Glomerular endothelial cell (primary cell): ENCODE measurements around the gene CFAP73. TPM values are rescaled to one million over a fixed set of nuclear protein-coding genes. Genes with fewer than 3 reads are reported as not detected.
"Not testable (repeated sequence)": the region's sequence is repeated elsewhere in the genome, so short reads cannot be mapped to it uniquely, and the experiment has no call there.

ENCODE experiments used
- DNase-seq: peaks from one replicate; pipeline ENCODE4 v3.0.0-alpha.2; 2011; ENCODE audit warnings: low read depth, low spot score; ENCODE audit errors: extremely low read depth
- total RNA-seq: library from RNA; depleted of rRNA; stranded (reverse); fragments of >200 nt; gene quantifications from 2 replicates; pipeline ENCODE4 v1.2.3, GENCODE V29; 2015

CFAP73 gene
- total RNA-seq, 1 donor from 2014 or later = not detected

DNA sequence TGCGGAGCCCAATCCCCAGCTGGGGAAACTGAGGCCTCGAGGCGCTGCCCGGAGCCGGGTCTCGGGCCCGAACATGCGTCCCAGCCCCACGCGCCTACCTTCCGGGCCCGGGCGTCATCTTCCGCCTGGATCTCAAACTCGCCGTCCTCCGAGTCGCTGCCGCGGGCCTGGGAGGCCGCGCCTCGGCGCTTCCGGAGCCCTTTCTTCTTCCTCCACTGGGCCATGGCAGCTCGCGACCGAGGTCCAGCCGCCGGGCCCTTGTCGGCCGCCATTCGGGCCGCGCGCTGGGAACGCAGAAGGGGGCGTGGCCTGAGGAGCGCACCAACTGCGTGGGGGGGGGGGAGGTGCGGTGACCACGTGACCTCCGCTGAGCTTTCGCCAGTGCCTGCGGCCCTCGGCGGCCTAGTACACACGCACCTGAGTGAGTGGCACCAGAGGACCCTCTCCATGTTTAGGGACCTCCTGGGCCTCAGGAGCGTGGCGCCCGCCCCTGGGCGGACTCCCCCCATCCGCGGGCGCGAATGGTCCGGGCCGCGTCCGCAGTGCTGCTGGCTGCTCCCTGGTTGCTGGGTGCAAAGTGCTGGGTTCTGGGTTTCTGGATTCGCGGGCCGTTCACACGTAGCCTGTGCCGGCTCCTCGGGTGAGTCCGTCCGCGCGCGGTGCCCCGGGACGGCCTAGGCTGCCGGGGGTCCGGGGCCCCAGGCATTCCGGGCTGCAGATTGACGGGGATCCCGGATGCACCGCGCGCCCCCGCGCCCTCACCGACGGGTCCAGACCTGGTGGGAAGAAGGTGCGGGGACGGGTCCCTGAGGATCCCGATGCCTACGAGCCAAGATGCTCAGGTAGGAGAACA lies 35.9 kb downstream of the CFAP73 start, which contains the start of the genes DDX54 and RITA1:
Gene DDX54 (minus strand): TSS at position 299 of the 853 bp plus-strand sequence. CDS start 27 bp downstream, at position 272.
Gene RITA1 (plus strand): TSS at position 542 of the 853 bp plus-strand sequence. CDS start 1,026 bp downstream, outside the sequence.
- DNase-seq = no peak

DNA sequence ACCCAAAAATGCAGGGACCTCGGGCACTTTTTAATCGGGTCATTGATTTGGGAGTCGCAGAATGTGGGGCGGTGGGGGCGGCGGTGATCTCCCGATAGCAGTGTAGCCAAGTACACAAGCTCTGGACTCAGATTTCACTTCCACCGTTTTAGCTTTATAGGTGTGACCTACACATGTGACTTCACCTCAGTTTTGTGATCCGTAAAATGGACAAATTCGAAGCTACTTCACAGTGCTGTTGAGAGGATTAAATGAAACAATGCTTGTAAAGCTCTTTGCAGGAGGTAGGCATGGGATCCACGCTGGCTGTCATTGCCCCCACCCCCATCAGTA lies 36.5 kb downstream of the CFAP73 start:
- DNase-seq = no peak

DNA sequence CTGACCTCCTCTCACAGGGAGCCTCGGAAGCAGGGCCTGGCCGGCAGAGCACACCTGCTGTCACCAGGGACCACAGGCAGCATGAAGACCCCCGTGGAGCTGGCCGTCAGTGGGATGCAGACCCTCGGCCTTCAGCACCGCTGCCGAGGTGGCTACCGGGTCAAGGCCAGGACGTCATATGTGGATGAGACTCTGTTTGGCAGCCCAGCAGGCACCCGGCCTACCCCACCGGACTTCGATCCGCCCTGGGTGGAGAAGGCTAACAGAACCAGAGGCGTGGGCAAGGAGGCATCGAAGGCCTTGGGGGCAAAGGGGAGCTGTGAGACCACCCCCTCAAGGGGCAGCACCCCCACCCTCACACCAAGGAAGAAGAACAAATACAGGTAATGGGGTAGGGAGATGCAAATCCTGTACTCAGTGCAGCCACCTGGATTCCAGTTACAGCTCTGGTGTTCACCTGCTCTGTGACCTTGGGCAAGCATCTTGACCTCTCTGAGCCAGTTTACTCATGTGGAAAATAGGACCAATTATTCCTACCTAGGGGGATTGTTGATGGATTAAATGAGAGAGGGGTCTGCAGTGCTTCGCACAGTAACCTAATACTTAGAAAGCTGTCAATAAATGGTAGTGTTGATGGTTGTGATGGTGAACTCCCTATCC lies 37.3 kb downstream of the CFAP73 start:
- DNase-seq = no peak

DNA sequence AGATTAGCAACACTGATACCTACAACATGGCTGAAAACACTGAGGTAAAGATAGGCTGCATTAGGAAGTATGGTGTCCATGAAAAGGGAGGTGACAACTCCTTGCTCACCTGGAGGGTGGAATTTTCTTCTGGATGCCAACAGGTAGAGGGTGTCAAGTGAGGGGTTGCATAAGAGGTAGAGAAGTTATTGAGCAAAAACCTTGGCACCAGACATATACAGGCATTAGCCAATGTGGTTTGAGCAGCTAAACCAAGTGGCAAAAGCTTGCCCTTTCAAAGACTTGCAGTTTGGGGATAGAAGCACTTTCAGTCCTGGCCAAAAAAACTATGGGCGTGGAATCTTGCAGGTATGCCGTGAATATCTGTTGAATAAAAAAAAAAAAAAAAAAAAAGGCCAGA lies 39.8 kb downstream of the CFAP73 start:
- DNase-seq = no peak

DNA sequence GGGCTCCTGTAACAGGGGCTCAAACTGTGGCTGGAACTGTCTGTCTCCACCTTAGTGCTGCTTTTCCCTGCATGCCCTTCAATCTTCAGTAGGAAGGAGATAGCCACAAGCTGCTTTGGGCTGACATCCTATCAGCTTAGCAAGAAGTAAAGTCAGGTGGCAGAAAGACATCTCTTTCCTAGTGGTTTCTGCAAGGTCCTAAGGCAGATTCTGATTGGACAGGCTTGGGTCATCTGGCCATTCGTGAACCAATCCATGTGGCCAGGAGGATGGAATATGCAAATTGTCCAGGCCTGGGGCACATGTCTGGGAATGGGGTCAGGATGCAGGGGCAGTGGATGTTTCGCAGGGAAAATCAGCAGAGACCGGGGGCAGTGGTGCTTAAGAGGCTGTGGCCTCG lies 41.2 kb downstream of the CFAP73 start:
- no peak for DNase-seq

DNA sequence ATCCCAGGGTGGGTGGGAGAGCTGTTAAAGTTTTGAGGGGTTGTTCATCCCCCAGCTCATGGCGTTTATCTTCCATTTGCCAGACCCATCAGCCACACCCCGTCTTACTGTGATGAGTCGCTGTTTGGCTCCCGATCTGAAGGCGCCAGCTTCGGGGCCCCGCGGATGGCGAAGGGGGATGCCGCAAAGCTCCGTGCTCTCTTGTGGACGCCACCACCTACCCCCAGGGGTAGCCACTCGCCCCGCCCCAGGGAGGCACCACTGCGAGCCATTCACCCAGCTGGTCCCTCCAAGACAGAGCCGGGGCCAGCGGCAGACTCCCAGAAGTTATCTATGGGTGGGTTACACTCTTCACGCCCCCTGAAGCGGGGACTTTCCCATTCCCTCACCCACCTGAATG lies 41.7 kb downstream of the CFAP73 start:
- DNase-seq = no peak

DNA sequence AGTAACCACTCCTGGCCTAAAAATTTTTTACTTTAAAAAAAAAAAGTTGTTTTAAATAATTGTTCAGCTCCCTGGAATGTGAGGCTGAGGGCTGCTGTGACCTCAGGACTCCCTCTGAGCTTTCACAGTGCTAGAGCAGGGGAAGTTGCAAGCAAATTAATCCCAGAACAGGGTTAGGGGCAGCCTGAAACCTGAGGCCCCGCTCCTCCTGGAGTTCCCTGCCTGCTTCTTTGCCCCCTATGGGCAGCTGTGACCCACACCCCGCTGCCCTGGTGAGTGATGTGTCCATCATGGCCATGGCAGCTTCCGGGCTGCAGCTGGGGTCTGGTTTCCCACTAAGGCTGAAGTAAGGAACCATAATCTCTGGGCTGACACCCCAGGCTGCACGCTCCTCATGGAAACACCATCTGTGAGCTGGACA lies 45.5 kb downstream of the CFAP73 start:
- DNase-seq = no peak

DNA sequence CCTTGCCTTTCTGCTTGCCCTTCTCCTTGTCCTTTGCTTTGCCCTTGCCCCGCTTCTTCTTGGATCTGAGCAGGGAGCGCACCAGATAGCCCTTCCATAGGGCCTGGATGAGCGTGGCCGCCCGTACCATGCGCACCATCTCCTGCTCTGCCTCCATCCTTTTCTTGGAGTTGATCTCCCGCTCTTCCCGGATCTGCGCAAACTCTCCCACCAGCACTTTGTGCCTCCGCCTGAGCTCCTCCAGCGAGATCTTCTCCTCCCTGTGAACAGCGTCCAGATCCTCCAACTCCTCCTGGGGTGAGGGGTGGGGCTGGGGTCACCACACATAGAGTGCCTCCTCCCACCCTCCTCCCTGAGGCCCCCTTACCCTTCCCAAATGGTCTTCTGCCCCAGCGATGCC lies 46.1 kb downstream of the CFAP73 start:
- DNase-seq = no peak

DNA sequence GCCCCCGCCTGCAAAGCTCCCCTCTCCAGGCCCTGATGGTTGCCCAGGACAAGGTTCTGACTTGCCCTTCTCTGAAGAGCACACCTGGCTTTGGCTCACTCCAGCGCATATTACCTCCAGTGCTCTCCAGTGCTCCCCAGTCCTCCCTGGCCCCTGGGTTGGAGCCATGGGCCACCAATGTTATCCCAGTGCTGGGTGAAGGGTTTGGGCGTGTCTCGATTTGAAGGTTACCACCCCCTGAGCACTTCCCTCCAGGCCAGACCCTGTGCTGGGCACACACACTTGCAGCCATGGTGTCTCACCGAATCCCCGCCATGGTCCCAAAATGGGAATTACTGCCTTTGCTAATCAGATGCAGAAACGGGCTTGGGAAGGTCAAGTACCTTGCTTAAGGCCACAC lies 47.1 kb downstream of the CFAP73 start:
- no peak for DNase-seq

DNA sequence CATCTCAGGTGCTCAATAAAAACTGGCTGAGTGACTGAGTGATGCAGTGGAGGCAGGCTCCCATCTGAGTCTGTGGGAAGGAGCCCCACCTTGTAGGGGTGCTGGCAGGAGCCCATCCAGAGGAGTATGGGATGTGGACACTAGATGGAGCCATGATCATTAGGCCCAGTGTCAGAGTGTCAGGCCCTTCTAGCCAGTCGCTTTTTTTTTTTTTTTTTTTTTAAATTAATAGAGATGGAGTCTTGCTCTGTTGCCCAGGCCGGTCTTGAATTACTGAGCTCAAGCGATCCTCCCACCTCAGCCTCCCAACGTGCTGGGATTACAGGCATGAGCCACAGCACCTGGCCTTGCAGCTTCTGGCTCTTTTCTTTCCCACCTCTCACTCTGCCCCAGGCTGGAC lies 47.5 kb downstream of the CFAP73 start:
- no peak for DNase-seq

DNA sequence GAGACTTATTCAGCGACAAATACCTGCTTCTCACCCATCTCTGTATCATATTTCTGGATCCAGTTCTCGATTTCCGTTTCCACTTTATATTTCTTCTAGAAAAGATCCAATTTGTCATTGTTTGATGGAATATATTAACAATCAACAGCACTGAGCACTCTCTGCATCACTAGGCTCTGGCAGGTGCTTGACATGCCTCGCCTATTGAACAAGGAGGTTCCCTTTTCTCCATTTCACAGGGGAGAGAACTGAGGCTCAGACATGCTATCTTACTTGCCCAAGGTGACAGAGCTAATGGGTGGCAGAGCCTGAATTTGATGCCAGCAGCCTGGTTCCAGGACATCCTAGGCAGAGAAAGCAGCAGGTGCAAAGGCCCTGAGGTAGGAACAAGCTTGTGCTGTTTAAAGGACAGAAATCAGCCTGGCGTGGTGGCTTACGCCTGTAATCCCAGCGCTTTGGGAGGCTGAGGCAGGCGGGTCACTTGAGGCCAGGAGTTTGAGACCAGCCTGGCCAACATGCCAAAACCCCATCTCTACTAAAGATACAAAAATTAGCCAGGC lies 48.1 kb downstream of the CFAP73 start:
- DNase-seq = no peak

DNA sequence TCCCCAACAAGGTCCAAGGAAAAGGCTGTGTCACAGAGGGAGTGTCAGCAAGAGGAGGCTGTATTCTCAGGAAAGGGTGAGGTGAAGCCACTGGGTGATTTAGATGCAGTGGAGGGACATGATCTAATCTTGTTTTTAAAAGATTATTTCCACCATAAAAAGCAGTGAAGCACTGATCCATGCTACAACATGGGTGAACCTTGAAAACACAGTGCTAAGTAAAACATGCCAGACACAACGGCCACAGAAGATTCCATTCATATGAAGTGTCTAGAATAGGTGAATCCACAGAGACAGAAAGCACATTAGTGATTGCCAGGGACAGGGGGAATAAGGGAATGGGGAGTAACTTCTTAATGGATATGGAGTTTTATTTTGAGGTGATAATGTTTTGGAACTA lies 48.8 kb downstream of the CFAP73 start:
- DNase-seq = no peak

DNA sequence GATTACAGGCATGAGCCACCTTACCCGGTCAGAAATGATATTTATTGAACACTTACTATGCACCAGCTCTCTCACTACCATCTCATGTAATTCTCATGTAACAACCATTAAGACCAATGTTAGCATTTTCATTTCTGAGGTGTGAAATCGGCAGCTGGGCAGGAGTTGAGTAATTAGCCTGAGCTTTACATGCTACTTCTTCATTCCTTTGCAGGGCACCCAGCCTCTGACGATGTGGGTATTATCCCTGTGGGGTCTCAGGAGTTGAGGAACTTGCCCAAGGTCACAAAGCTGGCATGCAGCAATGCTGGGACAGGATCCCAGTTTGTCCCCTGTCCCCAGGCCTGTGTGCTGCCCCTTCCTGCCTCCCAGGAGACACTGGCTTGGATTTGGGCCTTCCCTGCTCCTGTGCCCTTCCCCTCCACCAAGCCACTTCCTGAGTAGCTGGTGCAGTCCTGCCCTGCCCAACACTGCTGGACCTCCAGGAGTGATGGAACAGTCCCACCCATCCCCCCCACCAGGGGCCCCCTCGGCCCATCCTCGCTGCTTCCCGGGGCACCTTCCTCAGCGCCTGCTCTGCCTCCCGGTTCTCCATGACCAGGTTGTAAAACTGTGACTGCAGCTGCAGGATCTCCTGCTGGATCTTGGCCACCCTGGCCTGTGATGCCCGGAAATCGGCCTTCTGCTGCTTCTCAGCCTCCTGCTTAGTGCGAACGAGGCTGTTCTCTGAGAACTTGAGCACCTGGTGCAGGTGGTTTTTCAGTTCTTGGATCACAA lies 50.7 kb downstream of the CFAP73 start:
- DNase-seq = no peak

DNA sequence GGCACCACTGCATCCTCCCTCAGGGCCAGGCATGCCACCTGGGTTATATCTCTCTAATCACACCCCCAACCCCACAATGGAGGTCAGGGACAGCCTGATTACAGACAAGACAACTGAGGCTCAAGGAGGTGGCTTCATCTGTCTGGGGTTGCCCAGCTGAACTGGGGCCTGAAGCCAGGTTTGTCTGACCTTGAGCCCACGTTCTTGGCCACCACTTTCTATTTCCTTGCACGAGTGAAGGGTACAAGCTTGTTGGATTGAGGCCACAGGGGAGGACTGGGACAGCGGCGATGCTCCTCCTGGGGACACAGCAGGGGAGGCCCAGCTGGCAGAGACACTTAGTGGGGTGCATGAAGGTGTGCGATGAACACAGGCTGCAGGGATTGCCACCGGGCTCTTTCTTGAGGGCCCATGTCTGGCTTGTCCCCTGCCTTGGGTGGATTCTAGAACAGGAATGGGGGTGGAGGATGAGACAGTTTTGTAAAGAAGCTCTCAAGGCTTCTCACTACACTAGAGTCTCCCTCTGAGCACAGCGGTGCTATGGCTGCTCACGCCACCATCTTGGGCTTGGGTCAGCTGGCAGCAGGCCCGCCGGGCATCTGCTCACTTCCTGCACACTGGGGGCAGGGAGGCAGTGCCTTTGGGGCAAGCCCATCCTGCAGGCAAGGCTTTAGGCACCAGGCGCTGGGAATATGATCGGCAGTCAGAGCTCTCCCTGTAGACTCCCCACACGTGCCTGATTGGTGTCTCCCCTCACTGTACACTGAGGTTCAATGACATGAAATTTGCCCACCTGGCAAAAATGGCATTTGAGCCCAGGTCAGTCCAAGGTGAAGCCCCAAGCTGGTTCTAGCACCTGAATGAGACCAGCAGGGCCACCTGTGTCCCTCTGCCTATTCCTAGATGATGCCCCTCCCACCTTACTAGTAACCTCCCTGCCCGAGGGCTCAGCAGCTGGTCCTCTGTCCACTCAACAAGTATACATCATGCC lies 52.0 kb downstream of the CFAP73 start:
- DNase-seq = no peak

DNA sequence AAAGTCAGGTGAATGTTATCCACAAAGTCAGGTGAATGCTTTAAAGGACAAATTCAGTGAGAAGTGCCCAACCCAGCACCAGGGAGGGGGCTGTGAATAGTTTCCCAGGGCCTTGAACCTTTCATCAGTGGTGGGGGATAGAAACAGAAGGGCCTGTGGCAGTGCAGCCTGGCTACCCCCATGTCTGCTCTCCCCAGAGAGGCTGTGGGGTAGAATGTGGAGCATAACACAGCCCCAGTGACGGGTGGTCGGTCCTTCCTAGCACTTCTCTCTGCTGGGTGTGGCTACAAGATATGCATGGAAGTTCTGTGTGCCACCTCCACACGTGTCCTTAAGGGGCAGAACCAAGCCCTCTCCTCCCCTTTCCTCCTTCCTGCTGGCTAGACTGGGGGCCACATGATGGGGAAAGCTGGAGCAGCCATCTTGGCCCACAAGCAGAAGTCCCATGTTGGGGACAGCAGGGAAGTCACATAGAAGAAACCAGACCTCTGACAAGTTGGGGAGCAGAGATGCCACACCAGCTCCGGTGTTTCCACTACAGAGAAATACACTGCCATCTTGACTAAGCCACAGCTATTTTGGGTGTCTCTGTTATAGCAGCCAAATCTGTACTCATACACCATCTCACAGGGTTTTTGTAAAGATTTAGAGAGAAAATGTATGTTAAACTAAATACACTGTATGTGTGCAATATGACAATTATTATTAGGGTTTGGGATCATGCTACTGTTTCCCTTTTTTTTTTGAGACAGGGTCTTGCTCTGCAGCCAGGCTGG lies 53.0 kb downstream of the CFAP73 start:
- DNase-seq = no peak

DNA sequence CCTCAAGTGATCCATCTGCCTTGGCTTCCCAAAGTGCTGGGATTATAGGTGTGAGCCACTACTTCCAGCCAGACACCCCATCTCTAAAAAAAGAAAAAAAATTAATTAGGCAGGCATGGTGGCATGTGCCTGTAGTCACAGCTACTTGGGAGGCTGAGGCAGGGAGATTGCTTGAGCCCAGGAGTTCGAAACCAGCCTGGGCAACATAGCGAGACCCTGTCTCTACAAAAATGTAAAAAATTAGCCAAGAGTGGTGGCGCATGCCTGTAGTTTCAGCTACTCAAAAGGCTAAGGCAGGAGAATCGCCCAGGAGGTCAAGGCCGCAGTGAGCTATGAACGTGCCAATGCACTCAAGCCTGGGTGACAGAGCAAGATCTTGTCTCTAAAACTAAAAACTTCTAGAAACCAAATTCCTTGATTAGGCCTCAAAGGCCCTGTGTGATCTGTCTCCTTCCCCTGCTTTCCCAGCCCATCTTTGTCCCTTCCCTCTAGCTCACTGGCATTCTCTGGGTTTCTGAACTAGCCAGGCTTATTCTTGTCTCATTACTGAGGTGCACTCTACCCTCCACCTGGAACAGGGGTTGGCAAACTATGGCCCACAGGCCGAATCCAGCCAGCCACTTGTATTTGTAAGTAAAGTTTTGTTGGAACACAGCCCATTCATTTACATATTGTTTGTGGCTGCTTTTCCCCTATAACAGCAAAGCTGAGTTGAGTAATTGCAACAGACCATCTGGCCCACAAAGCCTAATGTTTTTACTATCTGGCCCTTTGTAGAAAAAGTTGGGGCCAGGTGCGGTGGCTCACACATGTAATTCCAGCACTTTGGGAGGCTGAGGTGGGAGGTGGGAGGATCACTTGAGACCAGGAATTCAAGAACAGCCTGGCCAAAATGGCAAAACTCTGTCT lies 54.6 kb downstream of the CFAP73 start:
- DNase-seq = no peak

DNA sequence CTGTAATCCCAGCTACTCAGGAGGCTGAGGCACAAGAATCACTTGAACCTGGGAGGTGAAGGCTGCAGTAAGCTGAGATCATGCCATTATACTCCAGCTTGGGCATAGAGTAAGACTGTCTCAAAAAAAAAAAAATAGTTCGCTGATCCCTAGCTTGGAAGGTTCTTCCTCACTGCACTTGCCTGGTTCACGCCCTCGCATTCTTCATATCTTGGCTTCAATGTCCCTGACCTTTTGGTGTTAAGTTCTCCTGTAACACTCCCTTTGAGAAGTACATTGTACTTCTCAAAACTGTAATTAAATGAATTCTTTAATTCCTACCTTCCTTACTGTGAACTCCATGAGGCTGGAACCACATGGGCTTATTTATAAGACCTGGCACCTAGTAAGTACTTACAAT lies 55.3 kb downstream of the CFAP73 start:
- DNase-seq = no peak

DNA sequence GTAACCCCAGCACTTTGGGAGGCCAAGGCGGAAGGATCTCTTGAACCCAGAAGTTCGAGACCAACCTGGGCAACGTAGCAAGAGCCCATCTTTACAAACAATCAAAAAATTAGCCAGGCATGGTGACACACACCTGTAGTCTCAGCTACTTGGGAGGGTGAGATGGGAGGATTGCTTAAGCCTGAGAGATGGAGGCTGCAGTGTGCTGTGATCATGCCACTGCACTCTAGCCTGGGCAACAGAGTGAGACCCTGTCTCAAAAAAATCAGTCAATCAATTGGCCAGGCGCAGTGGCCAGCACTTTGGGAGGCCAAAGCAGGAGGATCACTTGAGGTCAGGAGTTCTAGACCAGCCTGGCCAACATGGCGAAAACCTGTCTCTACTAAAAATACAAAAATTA lies 57.3 kb downstream of the CFAP73 start:
- DNase-seq = not testable (repeated sequence)
